Myocyte (in vitro differentiated cells): ENCODE measurements around the gene DES. TPM values are rescaled to one million over a fixed set of nuclear protein-coding genes. Genes with fewer than 3 reads are reported as not detected.

Experiments
- DNase-seq: peaks from one replicate; pipeline ENCODE4 v3.0.0-alpha.2; 2012; ENCODE audit warnings: low read depth
- total RNA-seq: library from RNA; depleted of rRNA; stranded (reverse); fragments of >200 nt; gene quantifications from 2 replicates; pipeline ENCODE4 v1.2.3, GENCODE V29; 2014

The DES gene
- total RNA-seq, 1 donor from 2014 or later, result 13,585 TPM

- DNase-seq, result no peak
These were observed 52.3 kb downstream of the DES start for GRCh38 chr2:219470429-219470828.

GRCh38 chr2:219471476-219472371, 53.5 kb downstream of the DES start:
- DNase-seq, result no peak

- no peak for DNase-seq
These were observed 54.5 kb downstream of the DES start for GRCh38 chr2:219472629-219473187.

GRCh38 chr2:219473511-219473910, 55.3 kb downstream of the DES start:
- DNase-seq, result no peak

GRCh38 chr2:219474285-219475060, 56.3 kb downstream of the DES start:
- no peak for DNase-seq

GRCh38 chr2:219475278-219475677, 57.1 kb downstream of the DES start:
- DNase-seq, result no peak

- peak; percentile 38 for DNase-seq
These were observed 57.8 kb downstream of the DES start for GRCh38 chr2:219475697-219476651.

Other genes starting within 250 kb of the DES start
- gene SLC23A3, start 248.3 kb upstream of the DES start, total RNA-seq, result 0.26 TPM in 1 of 2 replicates, not detected in the other
- gene CNPPD1, start 241.5 kb upstream of the DES start, total RNA-seq, result 28.9 and 35.2 TPM in 2 replicates
- 68.9 and 76.6 TPM in 2 replicates for gene RETREG2, start 240.1 kb upstream of the DES start, total RNA-seq
- 43.0 and 50.1 TPM in 2 replicates for gene ZFAND2B, start 211.6 kb upstream of the DES start, total RNA-seq
- 29.7 and 46.2 TPM in 2 replicates for gene ABCB6, start 199.4 kb upstream of the DES start, total RNA-seq
- gene ATG9A, start 188.7 kb upstream of the DES start, total RNA-seq, result 97.6 and 108 TPM in 2 replicates
- gene ANKZF1, start 188.6 kb upstream of the DES start, total RNA-seq, result 27.9 and 36.4 TPM in 2 replicates
- gene GLB1L, start 172.9 kb upstream of the DES start, total RNA-seq, result 3.5 and 4.6 TPM in 2 replicates
- 18.3 and 19.4 TPM in 2 replicates for gene STK16, start 172.9 kb upstream of the DES start, total RNA-seq
- gene TUBA4B, start 165.1 kb upstream of the DES start, total RNA-seq, result 0.11 TPM in 1 of 2 replicates, not detected in the other
- gene TUBA4A, start 164.5 kb upstream of the DES start, total RNA-seq, result 120 and 128 TPM in 2 replicates
- 40.1 and 80.0 TPM in 2 replicates for gene DNAJB2, start 139.0 kb upstream of the DES start, total RNA-seq
- 0.24 and 0.68 TPM in 2 replicates for gene PTPRN, start 109.0 kb upstream of the DES start, total RNA-seq
- not detected in 2 replicates for gene RESP18, start 85.6 kb upstream of the DES start, total RNA-seq
- 61.4 and 65.3 TPM in 2 replicates for gene DNPEP, start 30.5 kb upstream of the DES start, total RNA-seq
- gene SPEG, start 16.5 kb downstream of the DES start, total RNA-seq, result 78.0 and 79.8 TPM in 2 replicates
- gene GMPPA, start 80.5 kb downstream of the DES start, total RNA-seq, result 43.1 and 57.0 TPM in 2 replicates
- 0.29 and 0.31 TPM in 2 replicates for gene ASIC4, start 96.1 kb downstream of the DES start, total RNA-seq
- gene CHPF, start 125.4 kb downstream of the DES start, total RNA-seq, result 382 and 388 TPM in 2 replicates
- gene TMEM198, start 125.7 kb downstream of the DES start, total RNA-seq, result 5.8 and 9.0 TPM in 2 replicates
- 159 and 173 TPM in 2 replicates for gene OBSL1, start 153.2 kb downstream of the DES start, total RNA-seq
- 0.48 and 0.62 TPM in 2 replicates for gene INHA, start 153.9 kb downstream of the DES start, total RNA-seq
- gene STK11IP, start 179.5 kb downstream of the DES start, total RNA-seq, result 13.0 and 14.7 TPM in 2 replicates
- 4.3 and 7.0 TPM in 2 replicates for gene SLC4A3, start 209.3 kb downstream of the DES start, total RNA-seq